Left lobe of liver (tissue), 2 donors: ENCODE measurements around the gene RAD23B. TPM values are rescaled to one million over a fixed set of nuclear protein-coding genes. Genes with fewer than 3 reads are reported as not detected.
"Not testable (repeated sequence)": the region's sequence is repeated elsewhere in the genome, so short reads cannot be mapped to it uniquely, and the experiment has no call there.

Experiments
- ATAC-seq: fragments of 200-7000 bp; cut with Tn5 transposase; one replicate; pipeline ENCODE4 v1.9.1; 2020; ENCODE audit warnings: mild to moderate bottlenecking, moderate library complexity
- DNase-seq: peaks from one replicate; pipeline ENCODE4 v3.0.0-alpha.2; 2020; ENCODE audit warnings: low spot score
- total RNA-seq: library from RNA; stranded (reverse); gene quantifications from one replicate; pipeline ENCODE4 v1.2.1, GENCODE V29; 2021
- donor health status: DM: no; HTN: no; CAD: no; lungs with moderate emphysema.
- donor health status: DM: no; HTN: yes; CAD: no.

Gene RAD23B
- total RNA-seq, 1 donor from 2014 or later = 98.7 TPM

GRCh38 chr9:107292821-107293542 lies 9.9 kb downstream of the RAD23B start:
- DNase-seq (no peak), ATAC-seq (no peak)

GRCh38 chr9:107293543-107294085 lies 10.5 kb downstream of the RAD23B start:
- no peak for DNase-seq
- no peak for ATAC-seq

DNA sequence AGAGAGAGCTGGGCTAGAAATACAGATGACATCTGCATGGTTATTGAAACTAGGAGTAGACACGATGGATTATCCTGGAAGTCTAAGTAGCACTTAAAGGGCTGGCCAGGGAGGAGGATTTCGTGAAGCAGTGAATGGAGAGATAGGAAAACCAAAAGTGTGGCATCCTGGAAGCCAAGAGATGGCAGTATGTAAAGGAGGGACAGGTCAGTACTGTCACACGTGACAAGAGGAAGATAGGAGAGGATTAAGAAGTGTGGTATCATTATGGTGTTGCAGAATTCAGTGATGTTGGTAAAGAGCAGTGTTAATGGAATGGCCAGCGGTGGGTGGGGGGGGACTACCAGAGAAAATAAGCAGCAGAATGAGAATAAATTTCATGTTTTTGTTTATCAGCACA lies 11.7 kb downstream of the RAD23B start:
- ATAC-seq (peak; percentile 17), DNase-seq (no peak)

DNA sequence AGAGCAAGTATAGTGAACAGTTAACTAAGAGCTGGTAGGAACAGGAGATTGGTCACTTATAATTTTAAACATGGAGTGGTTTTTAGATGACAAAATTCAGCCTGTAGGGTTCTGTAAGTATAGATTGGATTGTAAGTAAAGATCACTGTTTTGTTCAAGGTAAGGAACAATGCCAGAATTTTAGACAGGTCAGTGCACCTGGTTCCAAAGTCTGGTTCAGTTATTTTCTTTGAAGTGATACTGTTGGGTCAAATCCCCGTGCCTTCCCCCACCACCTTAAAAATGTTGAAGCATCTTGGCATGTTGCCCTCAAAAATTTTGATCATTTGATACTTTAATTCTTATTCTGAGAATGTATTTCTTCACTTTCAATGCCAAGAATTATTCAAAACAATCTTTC lies 12.9 kb downstream of the RAD23B start:
- ATAC-seq (peak; percentile 81), DNase-seq (no peak)

GRCh38 chr9:107296592-107296991 lies 13.5 kb downstream of the RAD23B start:
- peak; percentile 55 for ATAC-seq
- not testable (repeated sequence) for DNase-seq

DNA sequence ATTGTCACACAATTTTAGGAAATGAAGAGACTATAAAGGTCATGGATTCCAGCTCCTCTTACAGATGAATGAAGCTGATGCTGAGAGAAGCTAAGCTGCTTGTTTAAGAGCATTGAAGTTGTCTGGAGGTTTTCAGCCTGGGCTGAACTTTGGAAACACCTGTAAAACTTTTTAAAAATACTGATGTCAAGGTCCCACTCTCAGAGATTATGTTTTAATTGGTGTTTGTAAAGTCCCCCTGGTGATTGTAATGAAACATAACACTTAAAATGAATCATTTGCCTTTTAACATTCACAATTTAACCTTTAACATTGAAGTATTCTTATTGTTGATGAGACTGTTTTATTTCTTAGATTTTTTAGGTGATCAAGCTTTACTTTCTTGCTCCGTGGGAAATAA lies 16.4 kb downstream of the RAD23B start:
- no peak for ATAC-seq

DNA sequence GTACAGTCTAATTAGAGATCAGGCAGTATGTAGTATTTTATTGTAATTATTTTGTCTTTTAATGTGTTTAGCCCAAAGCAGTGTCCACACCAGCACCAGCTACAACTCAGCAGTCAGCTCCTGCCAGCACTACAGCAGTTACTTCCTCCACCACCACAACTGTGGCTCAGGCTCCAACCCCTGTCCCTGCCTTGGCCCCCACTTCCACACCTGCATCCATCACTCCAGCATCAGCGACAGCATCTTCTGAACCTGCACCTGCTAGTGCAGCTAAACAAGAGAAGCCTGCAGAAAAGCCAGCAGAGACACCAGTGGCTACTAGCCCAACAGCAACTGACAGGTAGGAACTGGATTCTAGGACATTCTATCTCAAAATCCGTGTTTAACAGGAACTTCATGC lies 23.2 kb downstream of the RAD23B start:
- ATAC-seq (peak; percentile 19), DNase-seq (no peak)

More for the DNA sequence above, 16.4 kb downstream of the RAD23B start:
- no peak for DNase-seq

DNA sequence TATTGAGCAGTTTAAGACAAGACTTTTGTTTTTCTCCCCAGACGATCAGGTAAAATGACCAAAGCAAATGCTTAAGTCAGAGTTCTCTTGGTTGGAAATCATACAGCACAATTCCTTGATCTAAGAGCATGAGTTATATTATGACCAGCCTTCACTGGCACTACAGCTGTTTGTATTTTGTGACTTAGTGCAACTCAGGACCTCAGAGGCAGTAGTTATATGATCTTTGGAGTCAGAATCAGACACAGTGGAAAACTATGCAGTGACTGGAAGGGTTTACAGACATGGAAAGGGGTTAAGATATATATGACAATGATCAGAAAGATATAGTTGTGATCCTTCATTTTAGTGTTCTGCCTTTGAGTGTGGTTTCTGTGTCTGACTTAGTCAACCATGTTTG lies 24.3 kb downstream of the RAD23B start:
- DNase-seq = no peak
- peak; percentile 33 for ATAC-seq

- peak; percentile 39 for ATAC-seq
- no peak for DNase-seq
Measured at GRCh38 chr9:107308461-107308860, 25.4 kb downstream of the RAD23B start.

- DNase-seq (no peak), ATAC-seq (no peak)
Measured at GRCh38 chr9:107309271-107309670, 26.2 kb downstream of the RAD23B start.

DNA sequence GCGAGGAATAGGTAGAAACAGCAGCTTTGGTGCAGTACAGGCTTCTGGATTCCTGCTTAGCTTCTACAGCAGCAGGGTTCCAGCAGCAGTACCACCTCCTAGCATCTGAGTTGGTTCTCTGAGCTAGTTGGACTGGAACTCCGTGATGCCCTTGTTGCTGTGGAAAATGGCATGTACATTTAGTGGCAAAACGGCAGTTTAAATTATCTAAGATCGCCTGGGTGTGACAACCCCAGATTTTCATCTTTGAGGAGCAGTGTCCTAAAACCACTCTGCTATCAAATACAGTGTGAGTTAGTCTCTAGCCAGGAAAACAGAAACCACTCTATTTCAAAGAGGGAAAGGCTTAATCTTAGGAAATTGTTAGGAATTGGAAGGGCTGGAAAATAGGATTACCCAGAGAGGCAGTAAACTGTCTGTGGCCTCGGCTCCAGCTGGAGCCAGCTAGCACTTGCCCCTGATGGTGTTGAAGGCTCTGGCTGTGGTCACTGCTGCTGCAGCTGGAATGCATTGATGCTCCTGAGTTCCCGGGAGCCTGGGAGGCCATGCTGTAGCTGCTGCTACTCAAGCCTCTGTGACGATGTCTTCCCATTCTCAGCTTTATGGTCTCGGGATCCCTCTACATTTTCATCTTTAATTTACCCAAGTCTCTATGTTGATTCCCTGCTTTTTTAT lies 29.4 kb downstream of the RAD23B start:
- DNase-seq (no peak), ATAC-seq (peak; percentile 41)

DNA sequence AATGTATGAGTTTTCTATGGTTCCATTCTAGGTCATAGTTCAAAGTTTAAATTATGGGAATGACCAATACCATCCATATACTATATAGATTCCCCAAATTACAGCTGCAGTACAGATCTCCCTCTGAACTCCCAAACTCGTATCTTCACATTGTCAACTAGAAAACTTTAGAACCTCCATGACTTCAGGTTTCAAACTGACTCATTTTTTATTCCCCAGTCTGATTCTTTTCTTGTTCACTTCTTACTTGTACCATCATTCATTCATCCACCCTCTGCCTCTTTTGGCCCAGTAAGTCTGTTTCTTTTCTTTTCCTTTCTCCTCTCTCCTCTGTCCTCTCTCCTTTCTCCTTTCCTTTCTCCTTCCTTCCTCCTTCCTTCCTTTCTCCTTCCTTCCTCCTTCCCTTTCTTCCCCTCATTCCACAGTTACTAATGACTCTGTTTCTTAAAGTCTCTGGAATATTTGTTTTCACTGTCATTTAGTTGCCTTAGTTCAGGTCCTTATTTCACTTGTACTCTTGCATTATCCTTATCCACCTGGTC lies 30.5 kb downstream of the RAD23B start:
- no peak for DNase-seq
- ATAC-seq = no peak

- ATAC-seq (no peak), DNase-seq (no peak)
Measured at GRCh38 chr9:107314763-107315162, 31.7 kb downstream of the RAD23B start.

DNA sequence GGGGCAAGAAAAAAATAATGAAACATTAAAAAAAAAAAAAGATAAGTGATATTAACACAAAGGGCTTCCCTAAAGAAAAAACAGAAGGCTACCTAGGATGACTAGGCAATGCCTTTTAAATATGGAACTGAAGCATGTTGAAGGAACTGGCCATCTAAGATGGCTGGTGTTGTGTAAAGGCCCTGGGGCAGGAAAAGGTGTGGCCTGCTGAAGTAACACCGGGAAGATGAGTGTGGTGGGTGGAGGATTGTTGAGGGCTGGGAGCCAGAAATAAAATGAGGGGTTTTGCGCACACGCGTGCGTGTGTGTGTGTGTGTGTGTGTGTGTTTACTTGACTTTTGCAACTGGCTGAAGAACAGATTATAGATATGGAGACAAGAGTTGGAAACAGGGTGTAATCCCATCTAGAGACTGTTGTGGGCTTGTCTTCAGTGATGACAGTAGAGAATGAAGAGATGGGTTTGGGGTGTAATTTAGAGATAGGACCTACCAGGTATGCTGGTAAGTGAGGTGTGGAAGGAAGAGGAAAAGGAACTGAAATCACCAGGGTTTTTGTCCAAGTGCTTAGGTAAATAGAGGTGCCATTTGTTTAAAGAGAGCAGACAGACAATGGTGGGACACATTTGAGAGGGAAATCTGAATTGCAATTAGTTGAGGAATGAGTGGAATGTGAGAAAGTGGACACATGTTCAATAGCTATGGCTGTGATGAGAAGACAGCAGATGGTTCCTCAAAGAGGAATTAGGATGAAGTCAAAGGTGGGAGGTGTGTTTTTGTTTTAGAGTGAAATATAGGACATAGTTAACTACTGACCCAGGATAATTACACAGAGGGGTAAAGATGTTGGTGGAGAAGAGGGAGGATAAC lies 33.9 kb downstream of the RAD23B start:
- ATAC-seq = no peak

GRCh38 chr9:107322643-107323042 lies 39.6 kb downstream of the RAD23B start:
- ATAC-seq (peak; percentile 64), DNase-seq (no peak)

More for the DNA sequence above, 33.9 kb downstream of the RAD23B start:
- DNase-seq = no peak

DNA sequence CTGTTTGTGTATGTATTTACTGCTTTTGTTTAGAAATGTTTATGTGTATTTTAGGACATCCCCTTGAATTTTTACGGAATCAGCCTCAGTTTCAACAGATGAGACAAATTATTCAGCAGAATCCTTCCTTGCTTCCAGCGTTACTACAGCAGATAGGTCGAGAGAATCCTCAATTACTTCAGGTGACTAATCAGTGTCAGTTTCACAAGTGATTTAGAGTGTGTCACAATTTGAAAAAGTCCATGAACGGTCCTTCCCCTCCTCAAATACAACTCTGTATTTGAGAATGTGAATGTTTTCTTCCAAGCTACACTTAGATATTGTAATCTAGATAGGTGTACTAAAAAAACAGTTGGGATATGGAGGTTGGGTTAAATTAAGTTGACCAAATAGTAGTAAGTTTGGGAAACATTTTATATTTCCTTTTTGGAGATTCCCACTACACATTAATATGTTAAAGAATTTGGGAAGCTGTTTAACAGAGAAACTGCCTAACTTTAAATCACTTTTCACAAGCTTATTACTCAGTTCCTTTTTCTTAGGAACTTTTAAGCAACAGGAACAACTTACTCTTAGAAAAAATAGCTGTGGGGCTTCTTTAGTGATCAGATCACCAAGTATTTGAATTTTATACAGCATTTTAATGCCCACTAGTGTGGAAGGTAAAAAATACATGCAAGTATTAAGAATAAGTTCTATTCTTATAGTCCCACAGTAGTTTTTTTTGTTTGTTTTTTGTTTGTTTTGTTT lies 40.9 kb downstream of the RAD23B start:
- ATAC-seq (no peak), DNase-seq (no peak)

GRCh38 chr9:107325842-107326241 lies 42.8 kb downstream of the RAD23B start:
- DNase-seq = no peak
- no peak for ATAC-seq

GRCh38 chr9:107328510-107328909 lies 45.4 kb downstream of the RAD23B start:
- ATAC-seq (peak; percentile 30), DNase-seq (no peak)

DNA sequence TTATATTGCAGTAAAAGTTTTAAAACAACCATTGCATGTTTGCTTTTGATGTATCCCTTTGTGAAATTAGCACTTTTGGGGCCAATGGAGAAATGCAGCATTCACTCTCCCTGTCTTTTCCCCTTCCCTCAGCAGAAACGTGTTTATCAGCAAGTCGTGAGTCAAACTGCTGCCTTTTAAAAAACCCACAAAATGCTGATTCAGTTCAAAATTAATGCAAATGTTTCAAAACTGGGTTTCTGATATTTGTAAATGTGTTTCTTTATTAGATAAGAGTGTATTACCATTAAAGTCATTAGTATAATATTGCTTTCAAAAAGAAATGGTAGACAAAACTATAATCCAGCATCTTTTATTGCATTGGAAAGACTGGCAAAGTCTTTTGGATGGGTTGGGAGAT lies 47.3 kb downstream of the RAD23B start:
- DNase-seq = no peak
- no peak for ATAC-seq

GRCh38 chr9:107332883-107333282 lies 49.8 kb downstream of the RAD23B start:
- no peak for DNase-seq
- no peak for ATAC-seq
